Liver (tissue), 9 donors: ENCODE data around the gene UBE3B. TPM values are rescaled to one million over a fixed set of nuclear protein-coding genes. Genes with fewer than 3 reads are reported as not detected.

Experiments
- DNase-seq: peaks from one replicate; pipeline ENCODE4 v3.0.0-alpha.2; 2017; ENCODE audit warnings: low spot score
- H3K27ac ChIP-seq, 2 donors: one replicate each; pipeline ENCODE4 v1.7.0; 2013; ENCODE audit warnings: inconsistent platforms in 2 of 2, low read length in 2 of 2, control low read depth in 1 of 2, low read depth in 1 of 2, mild to moderate bottlenecking in 1 of 2
- H3K27me3 ChIP-seq, 4 donors: one replicate each; pipeline versions ENCODE4 v1.6.1 to v1.7.0; 2013; ENCODE audit warnings: low read length in 3 of 4, inconsistent platforms in 1 of 4, mild to moderate bottlenecking in 1 of 4, moderate library complexity in 1 of 4; ENCODE audit not compliant: control insufficient read depth in 4 of 4, insufficient read depth in 4 of 4
- H3K36me3 ChIP-seq, 4 donors: one replicate each; pipeline versions ENCODE4 v1.6.1 to v1.7.0; 2013; ENCODE audit warnings: low read length in 3 of 4, mild to moderate bottlenecking in 3 of 4, low read depth in 1 of 4, moderate library complexity in 1 of 4; ENCODE audit not compliant: control insufficient read depth in 4 of 4, insufficient read depth in 3 of 4
- H3K4me1 ChIP-seq, 4 donors: one replicate each; pipeline versions ENCODE4 v1.6.1 to v1.7.0; 2013; ENCODE audit warnings: low read length in 3 of 4, mild to moderate bottlenecking in 3 of 4, moderate library complexity in 1 of 4; ENCODE audit not compliant: control insufficient read depth in 4 of 4, insufficient read depth in 4 of 4
- H3K4me3 ChIP-seq, 3 donors: one replicate each; pipeline versions ENCODE4 v1.6.1 to v1.7.0; 2013; ENCODE audit warnings: low read length in 3 of 3, control low read depth in 1 of 3, low read depth in 1 of 3, mild to moderate bottlenecking in 1 of 3
- H3K9ac ChIP-seq, 2 donors: one replicate each; pipeline ENCODE4 v1.7.0; 2013; ENCODE audit warnings: low read length in 2 of 2, mild to moderate bottlenecking in 2 of 2, moderate library complexity in 2 of 2, control low read depth in 1 of 2, low read depth in 1 of 2
- H3K9me3 ChIP-seq, 4 donors: one replicate each; pipeline versions ENCODE4 v1.6.1 to v1.7.0; 2013; ENCODE audit warnings: low read length in 3 of 4; ENCODE audit not compliant: control insufficient read depth in 4 of 4
- FOXA1 ChIP-seq: IDR thresholded peaks from 2 replicates; pipeline ENCODE4 v1.6.1; 2016; ENCODE audit warnings: antibody characterized with exemption
- FOXA2 ChIP-seq: IDR thresholded peaks from 2 replicates; pipeline ENCODE4 v1.6.1; 2016; ENCODE audit warnings: antibody characterized with exemption
- GABPA ChIP-seq, 2 donors: IDR thresholded peaks in 1 of 2; conservative IDR thresholded peaks in 1 of 2; 2 replicates each; pipeline ENCODE4 v1.6.1; 2016; ENCODE audit warnings: antibody characterized with exemption in 2 of 2, mild to moderate bottlenecking in 1 of 2, moderate library complexity in 1 of 2
- HNF4A ChIP-seq, 2 donors: conservative IDR thresholded peaks; 2 replicates each; pipeline ENCODE4 v1.6.1; 2016; ENCODE audit warnings: antibody characterized with exemption in 2 of 2, mild to moderate bottlenecking in 2 of 2
- HNF4G ChIP-seq: IDR thresholded peaks from 2 replicates; pipeline ENCODE4 v1.6.1; 2016; ENCODE audit warnings: antibody characterized with exemption
- JUND ChIP-seq, 2 donors: IDR thresholded peaks; 2 replicates each; pipeline ENCODE4 v1.6.1; 2016; ENCODE audit warnings: antibody characterized with exemption in 2 of 2
- MAX ChIP-seq: IDR thresholded peaks from 2 replicates; pipeline ENCODE4 v1.6.1; 2016; ENCODE audit warnings: antibody characterized with exemption
- RAD21 ChIP-seq, 2 donors: IDR thresholded peaks; 2 replicates each; pipeline ENCODE4 v1.6.1; 2016; ENCODE audit warnings: antibody characterized with exemption in 2 of 2, mild to moderate bottlenecking in 2 of 2
- RXRA ChIP-seq, 2 donors: IDR thresholded peaks; 2 replicates each; pipeline ENCODE4 v1.6.1; 2017 to 2018; ENCODE audit warnings: antibody characterized with exemption in 2 of 2, mild to moderate bottlenecking in 1 of 2
- SP1 ChIP-seq: IDR thresholded peaks from 2 replicates; pipeline ENCODE4 v1.6.1; 2018; ENCODE audit warnings: antibody characterized with exemption, mild to moderate bottlenecking
- TAF1 ChIP-seq: conservative IDR thresholded peaks from 2 replicates; pipeline ENCODE4 v1.6.1; 2016; ENCODE audit warnings: antibody characterized with exemption, mild to moderate bottlenecking
- YY1 ChIP-seq: IDR thresholded peaks from 2 replicates; pipeline ENCODE4 v1.6.1; 2016; ENCODE audit warnings: antibody characterized with exemption, mild to moderate bottlenecking
- WGBS: extraction: QIAGEN DNeasy Blood & Tissue Kit; methylation state at CpG from one replicate; pipeline ENCODE4 v1.1.7; 2013; 5-methylcytosine and 5-hydroxymethylcytosine counted together
- polyA plus RNA-seq, 2 donors: library from polyadenylated mRNA; stranded (reverse) in 1 of 2; unstranded in 1 of 2; fragments of 200-250 nt in 1 of 2; fragments of >200 nt in 1 of 2; fragmentation: Nextera tagmentation in 1 of 2; extraction: Ambion mirVana in 1 of 2; gene quantifications; one replicate each; pipeline versions ENCODE4 v1.2.1 to v1.2.3, GENCODE V29; 2013 to 2015
- total RNA-seq, 2 donors: library from RNA; depleted of rRNA; stranded (reverse); fragments of >200 nt; gene quantifications; one replicate each; pipeline ENCODE4 v1.2.3, GENCODE V29; 2014
- TF ChIP-seq, protein P1 (sequence below): fragments of 150-350 bp; IDR thresholded peaks from 2 replicates; pipeline ENCODE4 v1.5.1; 2017; ENCODE audit warnings: improper control_type of control experiment, low read depth, low read length; ENCODE audit not compliant: missing input control
- TF ChIP-seq, protein P2 (sequence below): IDR thresholded peaks from 2 replicates; pipeline ENCODE4 v1.6.1; 2016; ENCODE audit warnings: antibody characterized with exemption, mild to moderate bottlenecking
- TF ChIP-seq, protein P3 (sequence below): IDR thresholded peaks from 2 replicates; pipeline ENCODE4 v1.6.1; 2016; ENCODE audit warnings: antibody characterized with exemption
- TF ChIP-seq, protein P4 (sequence below): IDR thresholded peaks from 2 replicates; pipeline ENCODE4 v1.6.1; 2016; ENCODE audit warnings: antibody characterized with exemption
- donor health status: healthy.
- donor health status: healthy.
- donor health status: healthy.
- donor health status: healthy.
- donor health status: healthy.

The UBE3B gene
- total and polyA plus RNA-seq, 4 donors = 9.3 to 43.4 (median 24.1) TPM

GRCh38 chr12:109500406-109501185 is 23.2 kb downstream of the UBE3B start:
- WGBS = 94% methylated on average over 9 of the region's 9 CpGs

DNA sequence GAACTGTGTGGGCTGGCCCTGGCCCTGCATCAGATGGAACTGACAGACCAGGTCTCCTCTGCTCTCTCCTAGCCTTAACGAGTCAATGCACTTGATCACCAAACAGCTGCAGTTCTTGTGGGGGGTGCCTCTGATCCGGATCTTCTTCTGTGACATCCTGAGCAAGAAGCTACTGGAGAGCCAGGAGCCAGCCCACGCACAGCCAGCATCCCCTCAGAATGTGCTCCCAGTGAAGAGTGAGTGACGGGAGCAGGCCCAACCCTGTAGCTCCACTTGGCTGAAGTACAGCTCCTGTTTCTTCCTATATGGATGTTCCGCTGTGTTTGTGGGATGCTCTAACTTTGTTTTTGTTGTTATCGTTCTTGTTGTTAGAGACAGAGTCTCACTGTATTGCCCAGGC is 23.9 kb downstream of the UBE3B start:
- Histone ChIP-seq H3K27me3 (no peaks in the 10 kb centered on the region), H3K4me1 (no peaks in the 10 kb centered on the region), H3K9me3 (no peaks in the 10 kb centered on the region), H3K9ac (no peak overlapping the region), H3K27ac (no peak overlapping the region), H3K36me3 (peaks cover 20 to 88% (median 80%) of the 10 kb centered on the region in 4 donors), H3K4me3 (no peak overlapping the region)
- no peak for TF ChIP-seq FOXA2
- TF ChIP-seq, protein P1, sequence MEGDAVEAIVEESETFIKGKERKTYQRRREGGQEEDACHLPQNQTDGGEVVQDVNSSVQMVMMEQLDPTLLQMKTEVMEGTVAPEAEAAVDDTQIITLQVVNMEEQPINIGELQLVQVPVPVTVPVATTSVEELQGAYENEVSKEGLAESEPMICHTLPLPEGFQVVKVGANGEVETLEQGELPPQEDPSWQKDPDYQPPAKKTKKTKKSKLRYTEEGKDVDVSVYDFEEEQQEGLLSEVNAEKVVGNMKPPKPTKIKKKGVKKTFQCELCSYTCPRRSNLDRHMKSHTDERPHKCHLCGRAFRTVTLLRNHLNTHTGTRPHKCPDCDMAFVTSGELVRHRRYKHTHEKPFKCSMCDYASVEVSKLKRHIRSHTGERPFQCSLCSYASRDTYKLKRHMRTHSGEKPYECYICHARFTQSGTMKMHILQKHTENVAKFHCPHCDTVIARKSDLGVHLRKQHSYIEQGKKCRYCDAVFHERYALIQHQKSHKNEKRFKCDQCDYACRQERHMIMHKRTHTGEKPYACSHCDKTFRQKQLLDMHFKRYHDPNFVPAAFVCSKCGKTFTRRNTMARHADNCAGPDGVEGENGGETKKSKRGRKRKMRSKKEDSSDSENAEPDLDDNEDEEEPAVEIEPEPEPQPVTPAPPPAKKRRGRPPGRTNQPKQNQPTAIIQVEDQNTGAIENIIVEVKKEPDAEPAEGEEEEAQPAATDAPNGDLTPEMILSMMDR = no peak
- TF ChIP-seq JUND (IDR thresholded peaks at IDR 0.05) = no peak
- TF ChIP-seq, protein P2, sequence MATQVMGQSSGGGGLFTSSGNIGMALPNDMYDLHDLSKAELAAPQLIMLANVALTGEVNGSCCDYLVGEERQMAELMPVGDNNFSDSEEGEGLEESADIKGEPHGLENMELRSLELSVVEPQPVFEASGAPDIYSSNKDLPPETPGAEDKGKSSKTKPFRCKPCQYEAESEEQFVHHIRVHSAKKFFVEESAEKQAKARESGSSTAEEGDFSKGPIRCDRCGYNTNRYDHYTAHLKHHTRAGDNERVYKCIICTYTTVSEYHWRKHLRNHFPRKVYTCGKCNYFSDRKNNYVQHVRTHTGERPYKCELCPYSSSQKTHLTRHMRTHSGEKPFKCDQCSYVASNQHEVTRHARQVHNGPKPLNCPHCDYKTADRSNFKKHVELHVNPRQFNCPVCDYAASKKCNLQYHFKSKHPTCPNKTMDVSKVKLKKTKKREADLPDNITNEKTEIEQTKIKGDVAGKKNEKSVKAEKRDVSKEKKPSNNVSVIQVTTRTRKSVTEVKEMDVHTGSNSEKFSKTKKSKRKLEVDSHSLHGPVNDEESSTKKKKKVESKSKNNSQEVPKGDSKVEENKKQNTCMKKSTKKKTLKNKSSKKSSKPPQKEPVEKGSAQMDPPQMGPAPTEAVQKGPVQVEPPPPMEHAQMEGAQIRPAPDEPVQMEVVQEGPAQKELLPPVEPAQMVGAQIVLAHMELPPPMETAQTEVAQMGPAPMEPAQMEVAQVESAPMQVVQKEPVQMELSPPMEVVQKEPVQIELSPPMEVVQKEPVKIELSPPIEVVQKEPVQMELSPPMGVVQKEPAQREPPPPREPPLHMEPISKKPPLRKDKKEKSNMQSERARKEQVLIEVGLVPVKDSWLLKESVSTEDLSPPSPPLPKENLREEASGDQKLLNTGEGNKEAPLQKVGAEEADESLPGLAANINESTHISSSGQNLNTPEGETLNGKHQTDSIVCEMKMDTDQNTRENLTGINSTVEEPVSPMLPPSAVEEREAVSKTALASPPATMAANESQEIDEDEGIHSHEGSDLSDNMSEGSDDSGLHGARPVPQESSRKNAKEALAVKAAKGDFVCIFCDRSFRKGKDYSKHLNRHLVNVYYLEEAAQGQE = no peak
- no peak for TF ChIP-seq GABPA (IDR thresholded peaks at IDR 0.05 in 1 of 2, conservative IDR thresholded peaks at IDR 0.05 in 1 of 2)
- TF ChIP-seq RXRA (IDR thresholded peaks at IDR 0.05) = no peak
- TF ChIP-seq MAX = no peak
- WGBS = 94% methylated on average over 6 of the region's 6 CpGs
- no peak for DNase-seq

More at GRCh38 chr12:109500406-109501185, 23.2 kb downstream of the UBE3B start:
- DNase-seq = no peak
- no peak overlapping the region for H3K9ac ChIP-seq
- TF ChIP-seq HNF4A (conservative IDR thresholded peaks at IDR 0.05) (no peak), RXRA (IDR thresholded peaks at IDR 0.05) (no peak), FOXA2 (no peak), SP1 (no peak), JUND (IDR thresholded peaks at IDR 0.05) (no peak), FOXA1 (no peak), YY1 (no peak), RAD21 (IDR thresholded peaks at IDR 0.05) (no peak), GABPA (IDR thresholded peaks at IDR 0.05 in 1 of 2, conservative IDR thresholded peaks at IDR 0.05 in 1 of 2) (no peak), HNF4G (no peak), TAF1 (no peak)
- TF ChIP-seq, protein P3, sequence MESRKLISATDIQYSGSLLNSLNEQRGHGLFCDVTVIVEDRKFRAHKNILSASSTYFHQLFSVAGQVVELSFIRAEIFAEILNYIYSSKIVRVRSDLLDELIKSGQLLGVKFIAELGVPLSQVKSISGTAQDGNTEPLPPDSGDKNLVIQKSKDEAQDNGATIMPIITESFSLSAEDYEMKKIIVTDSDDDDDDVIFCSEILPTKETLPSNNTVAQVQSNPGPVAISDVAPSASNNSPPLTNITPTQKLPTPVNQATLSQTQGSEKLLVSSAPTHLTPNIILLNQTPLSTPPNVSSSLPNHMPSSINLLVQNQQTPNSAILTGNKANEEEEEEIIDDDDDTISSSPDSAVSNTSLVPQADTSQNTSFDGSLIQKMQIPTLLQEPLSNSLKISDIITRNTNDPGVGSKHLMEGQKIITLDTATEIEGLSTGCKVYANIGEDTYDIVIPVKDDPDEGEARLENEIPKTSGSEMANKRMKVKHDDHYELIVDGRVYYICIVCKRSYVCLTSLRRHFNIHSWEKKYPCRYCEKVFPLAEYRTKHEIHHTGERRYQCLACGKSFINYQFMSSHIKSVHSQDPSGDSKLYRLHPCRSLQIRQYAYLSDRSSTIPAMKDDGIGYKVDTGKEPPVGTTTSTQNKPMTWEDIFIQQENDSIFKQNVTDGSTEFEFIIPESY = no peak
- TF ChIP-seq, protein P2 = no peak
- TF ChIP-seq, protein P4, sequence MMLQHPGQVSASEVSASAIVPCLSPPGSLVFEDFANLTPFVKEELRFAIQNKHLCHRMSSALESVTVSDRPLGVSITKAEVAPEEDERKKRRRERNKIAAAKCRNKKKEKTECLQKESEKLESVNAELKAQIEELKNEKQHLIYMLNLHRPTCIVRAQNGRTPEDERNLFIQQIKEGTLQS = no peak
- no peaks in the 10 kb centered on the region for H3K27me3 ChIP-seq
- H3K36me3 ChIP-seq = peaks cover 20 to 85% (median 76%) of the 10 kb centered on the region in 4 donors
- no peaks in the 10 kb centered on the region for H3K4me1 ChIP-seq
- no peaks in the 10 kb centered on the region for H3K9me3 ChIP-seq
- no peak overlapping the region for H3K4me3 ChIP-seq
- H3K27ac ChIP-seq = no peak overlapping the region
